Adipose tissue (tissue), 3 donors: ENCODE results near the gene ZNF469. TPM values are rescaled to one million over a fixed set of nuclear protein-coding genes. Genes with fewer than 3 reads are reported as not detected.

ENCODE experiments used
- H3K27ac ChIP-seq: one replicate; pipeline ENCODE4 v1.5.1; 2013; ENCODE audit warnings: low read depth, low read length
- WGBS, 3 donors: extraction: QIAGEN DNeasy Blood & Tissue Kit; methylation state at CpG; one replicate each; pipeline ENCODE4 v1.1.7; 2013; 5-methylcytosine and 5-hydroxymethylcytosine counted together
- polyA plus RNA-seq, 3 donors: library from polyadenylated mRNA; stranded (reverse); fragments of 200-250 nt; gene quantifications; one replicate each; pipeline ENCODE4 v1.2.3, GENCODE V29; 2013
- donor health status: healthy with polysubstance abuse.
- donor health status: Bipolar disorder and iron deficiency.
- donor health status: healthy.

ZNF469 gene
- polyA plus RNA-seq, 3 donors, result 0.06 to 1.5 (median 0.45) TPM

DNA sequence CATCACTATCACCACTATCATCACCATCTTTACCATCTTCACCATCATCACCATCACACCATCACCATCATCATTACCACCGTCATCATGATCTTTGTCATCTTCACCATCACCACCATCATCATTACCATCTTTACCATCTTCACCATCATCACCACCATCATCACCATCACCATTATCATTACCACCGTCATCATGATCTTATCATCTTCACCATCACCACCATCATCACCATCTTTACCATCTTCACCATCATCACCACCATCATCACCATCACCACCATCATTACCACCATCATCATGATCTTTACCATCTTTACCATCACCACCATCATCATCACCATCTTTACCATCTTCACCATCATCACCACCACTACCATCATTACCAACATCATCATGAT, 10.2 kb upstream of the ZNF469 start:
- H3K27ac ChIP-seq, result no peak overlapping the region
- WGBS, 3 donors, result 94 to 98% (median 95%) methylated on average over 2 of the region's 2 CpGs

- no peak overlapping the region for H3K27ac ChIP-seq
- WGBS, 3 donors, result 78 to 97% (median 85%) methylated on average over 2 of the region's 2 CpGs
Measured at GRCh38 chr16:88373211-88373610, 9.5 kb upstream of the ZNF469 start.

GRCh38 chr16:88373927-88374492, 8.7 kb upstream of the ZNF469 start:
- WGBS, 3 donors, result 83 to 94% (median 92%) methylated on average over 5 of the region's 5 CpGs
- H3K27ac ChIP-seq, result no peak overlapping the region

- WGBS, 3 donors, result 85 to 95% (median 90%) methylated on average over 22 of the region's 22 CpGs
Measured at GRCh38 chr16:88374736-88375135, 8.0 kb upstream of the ZNF469 start.

GRCh38 chr16:88375236-88375975, 7.4 kb upstream of the ZNF469 start:
- H3K27ac ChIP-seq, result no peak overlapping the region
- 71 to 80% (median 74%) methylated on average over 24 of the region's 24 CpGs for WGBS, 3 donors

More at GRCh38 chr16:88374736-88375135, 8.0 kb upstream of the ZNF469 start:
- no peak overlapping the region for H3K27ac ChIP-seq

DNA sequence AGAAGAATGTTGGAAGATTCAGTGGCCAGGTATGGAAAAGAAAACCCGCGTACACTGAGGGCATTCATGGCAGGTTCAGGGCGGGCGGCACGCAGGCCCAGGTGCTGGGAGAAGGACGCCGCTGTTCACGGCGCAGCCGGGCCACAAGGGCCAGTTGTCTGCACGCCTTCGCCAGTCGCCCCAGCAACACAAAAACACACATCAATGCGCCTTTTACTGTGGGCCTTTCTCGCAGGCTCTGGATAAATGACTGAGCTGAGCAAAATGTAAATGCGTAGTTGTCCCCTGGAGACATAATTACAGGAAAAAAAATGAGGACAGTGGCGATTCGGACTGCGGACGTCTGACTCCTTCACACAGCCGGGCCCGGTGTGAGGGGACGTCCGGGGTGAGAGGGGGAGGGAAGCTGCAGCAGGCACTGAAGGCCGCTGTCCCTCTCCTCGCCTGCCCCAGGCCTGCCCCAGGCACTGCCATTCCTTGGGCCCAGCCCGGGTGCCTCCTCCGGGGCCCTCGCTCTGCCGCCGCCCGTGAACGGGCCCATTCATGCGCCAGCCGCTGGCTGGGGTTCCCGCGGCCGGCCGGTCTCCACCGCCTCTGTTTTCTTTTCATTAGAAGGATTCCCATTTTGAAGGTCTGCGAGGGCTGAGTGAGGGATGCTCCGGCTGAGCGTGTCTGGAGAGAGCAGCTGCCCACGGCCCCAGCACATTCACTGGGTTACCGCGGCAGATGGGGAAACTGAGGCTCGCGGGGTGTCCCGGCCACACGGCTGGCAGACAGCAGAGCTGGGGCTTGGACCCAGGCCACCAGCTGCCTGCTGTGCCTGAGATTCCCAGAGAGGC, 6.5 kb upstream of the ZNF469 start:
- WGBS, 3 donors, result 63 to 80% (median 75%) methylated on average over 47 to 50 of the region's 50 CpGs
- no peak overlapping the region for H3K27ac ChIP-seq

DNA sequence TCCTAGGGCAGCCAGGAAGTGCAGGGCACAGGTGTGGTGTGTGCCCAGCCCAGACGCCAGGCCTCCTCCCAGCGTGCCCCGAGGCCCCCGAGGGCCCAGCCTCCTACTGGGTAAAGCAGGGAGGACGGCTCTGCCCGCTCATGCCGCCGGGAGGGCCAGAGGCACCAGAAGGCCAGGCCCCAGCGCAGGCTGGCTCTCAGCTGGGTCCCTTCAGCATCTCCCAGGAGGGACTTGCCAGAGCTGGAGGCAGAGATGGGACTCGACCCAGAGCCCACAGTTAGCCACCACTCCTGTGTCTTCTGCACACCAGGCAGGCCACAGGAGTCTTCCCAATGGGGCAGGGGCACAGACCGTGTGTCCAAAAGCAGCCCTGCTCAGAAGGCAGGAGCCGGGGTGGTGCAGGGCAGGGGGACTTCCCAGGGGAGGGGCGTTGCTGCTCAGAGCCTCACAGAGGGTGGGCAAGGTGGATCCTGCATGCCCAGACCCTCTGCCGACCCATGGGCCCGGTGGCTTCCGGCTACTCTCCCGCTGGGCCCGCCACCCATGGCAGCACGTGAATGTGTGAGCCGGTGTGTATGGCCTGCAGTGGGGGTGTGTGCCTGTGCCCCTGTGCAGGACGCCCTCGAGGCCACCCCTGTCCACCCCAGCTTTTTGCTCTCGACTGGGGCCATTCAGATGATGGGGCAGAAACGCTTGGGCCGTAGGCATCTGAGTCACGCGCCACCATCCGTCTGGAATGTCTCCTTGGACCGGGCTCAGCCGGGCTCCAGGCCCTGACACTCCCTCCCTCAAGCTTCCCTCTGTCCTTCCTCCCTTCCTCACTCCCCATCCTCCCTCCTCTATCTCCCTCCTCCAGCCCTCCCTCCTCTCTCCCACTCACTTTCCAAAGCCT, 5.7 kb upstream of the ZNF469 start:
- 65 to 81% (median 77%) methylated on average over 29 to 30 of the region's 30 CpGs for WGBS, 3 donors
- no peak overlapping the region for H3K27ac ChIP-seq

DNA sequence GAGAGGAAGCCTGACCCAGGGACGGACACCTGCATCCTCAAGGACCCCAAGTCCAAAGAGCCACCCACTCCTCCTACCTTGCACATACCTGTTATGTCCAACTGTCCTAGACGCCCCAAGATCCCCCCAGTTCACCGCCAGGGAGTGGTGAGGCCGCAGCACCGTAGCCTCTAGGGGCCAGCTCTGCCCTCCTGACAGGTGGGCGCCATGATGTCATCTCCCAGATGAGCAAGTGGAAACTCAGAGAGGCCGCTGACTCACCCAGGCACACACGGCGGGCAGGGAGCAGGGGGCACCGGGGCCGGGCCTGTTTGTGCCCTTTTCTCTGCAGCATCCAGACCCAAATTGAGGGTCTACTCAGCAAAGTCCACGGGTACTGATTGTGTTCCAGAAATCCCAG, 4.8 kb upstream of the ZNF469 start:
- 83 to 96% (median 92%) methylated on average over 12 of the region's 12 CpGs for WGBS, 3 donors
- H3K27ac ChIP-seq, result no peak overlapping the region

DNA sequence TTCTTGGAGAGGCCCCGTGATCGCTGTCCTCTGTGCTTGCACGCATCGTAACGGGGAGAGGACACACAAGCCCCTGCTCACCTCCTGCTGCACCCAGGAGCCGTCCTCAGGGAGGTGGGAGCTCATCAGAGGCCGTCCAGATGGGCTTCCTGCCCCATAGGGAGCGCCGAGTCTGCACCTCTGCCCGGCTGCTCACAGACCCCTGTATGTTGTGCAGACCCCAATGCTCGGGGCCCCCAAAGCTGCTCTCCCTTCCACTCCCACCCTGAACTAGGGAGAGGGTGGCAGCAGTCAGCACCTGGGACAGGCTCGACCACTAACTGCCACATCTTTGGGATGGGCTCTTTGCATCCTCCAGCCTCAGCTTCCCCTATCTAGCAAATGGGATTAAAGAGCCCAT, 4.4 kb upstream of the ZNF469 start:
- no peak overlapping the region for H3K27ac ChIP-seq
- 82 to 88% (median 87%) methylated on average over 12 of the region's 12 CpGs for WGBS, 3 donors

DNA sequence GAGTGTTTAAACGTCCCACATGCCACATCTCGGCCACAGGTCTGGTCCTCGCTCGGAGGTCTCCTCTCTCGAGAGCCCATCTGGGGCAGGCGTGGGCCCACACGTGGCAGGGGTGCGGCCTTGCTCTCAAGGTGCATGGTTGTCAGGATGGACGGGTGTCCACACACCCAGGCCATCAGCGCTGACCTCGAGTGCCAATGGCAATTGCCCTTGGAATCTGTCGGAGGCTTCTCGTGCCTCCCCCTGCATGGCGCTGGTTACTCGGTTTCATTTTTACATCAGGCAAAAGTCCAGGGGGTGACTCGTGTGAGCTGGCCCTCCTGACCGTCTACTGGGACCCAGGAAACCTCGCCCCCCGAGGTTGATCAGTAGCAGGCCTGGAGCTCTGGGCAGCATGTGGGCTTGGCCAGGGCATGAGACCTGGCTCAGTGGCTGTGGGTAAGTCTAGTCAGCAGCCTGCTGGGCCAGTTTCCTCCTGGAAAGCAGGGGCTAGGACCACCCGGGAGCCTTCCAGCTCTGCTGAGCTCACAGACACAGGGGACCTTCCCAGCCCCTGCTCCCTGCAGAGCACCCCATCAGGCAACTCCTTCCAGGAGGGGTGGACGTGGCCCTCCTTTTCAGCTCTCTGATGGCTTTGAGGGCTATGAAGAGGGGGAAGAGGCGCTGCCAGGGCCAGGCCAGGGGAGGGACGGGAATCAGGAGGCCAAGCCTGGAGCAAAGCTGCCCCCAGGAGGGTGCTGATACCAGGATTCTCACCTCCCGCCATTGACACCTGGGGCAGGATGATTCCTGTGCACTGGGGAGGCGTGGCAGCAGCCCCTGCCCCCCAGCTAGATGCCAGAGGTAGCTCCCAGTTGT, 3.7 kb upstream of the ZNF469 start:
- no peak overlapping the region for H3K27ac ChIP-seq
- WGBS, 3 donors, result 75 to 88% (median 86%) methylated on average over 25 of the region's 25 CpGs

DNA sequence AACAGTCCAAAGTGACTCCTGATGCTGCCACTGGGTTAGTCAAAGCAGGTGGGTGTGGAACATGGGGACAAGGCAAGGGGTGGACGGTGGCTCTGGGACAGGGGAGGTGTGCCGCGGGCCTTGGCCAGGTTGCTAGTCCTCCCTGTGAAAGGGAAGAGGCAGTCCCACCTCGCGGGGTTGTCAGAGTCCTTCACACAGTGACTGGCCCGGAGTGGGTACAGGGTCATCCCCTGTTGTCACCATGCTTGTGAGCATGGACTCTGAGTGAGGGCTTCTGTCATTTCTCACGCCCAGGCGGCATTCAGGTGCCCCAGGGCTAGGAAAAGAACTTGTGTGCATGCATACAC, 3.1 kb upstream of the ZNF469 start:
- 68 to 88% (median 88%) methylated on average over 8 of the region's 8 CpGs for WGBS, 3 donors
- H3K27ac ChIP-seq, result no peak overlapping the region

DNA sequence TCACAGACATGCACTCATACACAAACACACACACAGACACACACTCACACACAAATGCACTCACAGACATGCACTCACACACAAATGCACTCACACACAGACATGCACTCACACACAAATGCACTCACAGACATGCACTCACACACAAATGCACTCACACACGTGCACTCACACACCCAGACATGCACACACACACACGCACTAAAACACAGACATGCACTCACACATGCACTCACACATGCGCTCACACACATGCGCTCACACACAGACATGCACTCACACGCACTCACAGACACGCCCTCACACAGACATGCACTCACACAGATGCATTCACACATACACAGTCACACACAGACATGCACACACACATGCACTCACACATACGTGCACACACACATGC, 2.7 kb upstream of the ZNF469 start:
- H3K27ac ChIP-seq, result no peak overlapping the region
- 88 to 96% (median 93%) methylated on average over 7 of the region's 7 CpGs for WGBS, 3 donors

GRCh38 chr16:88380619-88381018, 2.1 kb upstream of the ZNF469 start:
- no peak overlapping the region for H3K27ac ChIP-seq
- 86 to 96% (median 92%) methylated on average over 7 of the region's 7 CpGs for WGBS, 3 donors

GRCh38 chr16:88381820-88382451, 823 bp upstream of the ZNF469 start:
- WGBS, 3 donors, result 81 to 87% (median 86%) methylated on average over 21 of the region's 21 CpGs
- H3K27ac ChIP-seq, result no peak overlapping the region

GRCh38 chr16:88383401-88384221, 852 bp downstream of the ZNF469 start:
- H3K27ac ChIP-seq, result no peak overlapping the region

More at GRCh38 chr16:88383401-88384221, 852 bp downstream of the ZNF469 start:
- WGBS, 3 donors, result 1 to 2% (median 2%) methylated on average over 45 to 94 of the region's 94 CpGs
